CD14-positive monocyte (primary cell): Measurements from ENCODE around the gene CFAP70. TPM values are rescaled to one million over a fixed set of nuclear protein-coding genes. Genes with fewer than 3 reads are reported as not detected.

ENCODE experiments used
- DNase-seq, 3 donors: peaks; one replicate each; pipeline ENCODE4 v3.0.0-alpha.2; 2011 to 2022
- H2AFZ ChIP-seq: 2 replicates; pipeline ENCODE4 v1.6.0; 2012; ENCODE audit warnings: mild to moderate bottlenecking, low read depth, low read length, inconsistent platforms; ENCODE audit not compliant: insufficient read depth, poor library complexity, severe bottlenecking
- H3K27ac ChIP-seq, 2 donors: 1 replicate in 1 of 2; 2 replicates in 1 of 2; pipeline ENCODE4 v1.5.1; 2012 to 2013; ENCODE audit warnings: low read length in 2 of 2, control low read depth in 1 of 2, inconsistent platforms in 1 of 2, low read depth in 1 of 2, mild to moderate bottlenecking in 1 of 2
- H3K27me3 ChIP-seq, 2 donors: one replicate each; pipeline versions ENCODE4 v1.6.0 to v1.6.1; 2011 to 2013; ENCODE audit warnings: low read length in 2 of 2; ENCODE audit not compliant: control insufficient read depth in 2 of 2, insufficient read depth in 2 of 2
- H3K36me3 ChIP-seq, 2 donors: replicated peaks in 1 of 2; 1 replicate in 1 of 2; 2 replicates in 1 of 2; pipeline versions ENCODE4 v1.5.1 to v1.6.1; 2012 to 2013; ENCODE audit warnings: low read length in 2 of 2, control low read depth in 1 of 2, inconsistent platforms in 1 of 2, mild to moderate bottlenecking in 1 of 2; ENCODE audit not compliant: insufficient read depth in 2 of 2, control insufficient read depth in 1 of 2
- H3K4me1 ChIP-seq, 2 donors: 1 replicate in 1 of 2; 2 replicates in 1 of 2; pipeline versions ENCODE4 v1.5.1 to v1.6.1; 2012 to 2013; ENCODE audit warnings: low read length in 2 of 2, control low read depth in 1 of 2, inconsistent platforms in 1 of 2, mild to moderate bottlenecking in 1 of 2, moderate library complexity in 1 of 2; ENCODE audit not compliant: insufficient read depth in 2 of 2, control insufficient read depth in 1 of 2
- H3K4me2 ChIP-seq: replicated peaks from 2 replicates; pipeline ENCODE3; 2012; ENCODE audit warnings: low read length, moderate library complexity, mild to moderate bottlenecking; ENCODE audit not compliant: poor library complexity, severe bottlenecking; ENCODE audit errors: extremely low read depth
- H3K4me3 ChIP-seq, 3 experiments: fragments of 200-600 bp in 1 of 3; sonication (generic) in 1 of 3; replicated peaks in 1 of 3; 1 replicate in 2 of 3; 2 replicates in 1 of 3; pipeline ENCODE4 v1.5.1; 2011 to 2013; ENCODE audit warnings: low read length in 3 of 3, mild to moderate bottlenecking in 3 of 3, control low read depth in 2 of 3, low read depth in 2 of 3, inconsistent platforms in 1 of 3, moderate library complexity in 1 of 3
- H3K79me2 ChIP-seq: 2 replicates; pipeline ENCODE4 v1.6.0; 2012; ENCODE audit warnings: mild to moderate bottlenecking, control low read depth, inconsistent platforms, low read length, moderate library complexity; ENCODE audit not compliant: insufficient read depth
- H3K9ac ChIP-seq: 2 replicates; pipeline ENCODE4 v1.6.0; 2017; ENCODE audit warnings: low read length, mild to moderate bottlenecking; ENCODE audit not compliant: insufficient read depth, poor library complexity, severe bottlenecking
- H3K9me3 ChIP-seq, 2 donors: replicated peaks in 1 of 2; 1 replicate in 1 of 2; 2 replicates in 1 of 2; pipeline versions ENCODE4 v1.5.1 to v1.6.1; 2012 to 2013; ENCODE audit warnings: low read length in 2 of 2, control low read depth in 1 of 2; ENCODE audit not compliant: control insufficient read depth in 1 of 2, insufficient read depth in 1 of 2
- H4K20me1 ChIP-seq: 2 replicates; pipeline ENCODE4 v1.6.0; 2012; ENCODE audit warnings: mild to moderate bottlenecking, low read length, control low read depth, moderate library complexity; ENCODE audit not compliant: insufficient read depth
- H3K27ac Mint-ChIP-seq, 7 donors: one replicate each; pipeline ENCODE4 v1.8.0; 2020; ENCODE audit warnings: mild to moderate bottlenecking in 7 of 7, mixed read lengths in 7 of 7, moderate library complexity in 6 of 7, inconsistent platforms in 2 of 7
- H3K27me3 Mint-ChIP-seq, 3 donors: one replicate each; pipeline ENCODE4 v1.8.0; 2021 to 2022; ENCODE audit warnings: low read depth in 3 of 3, mild to moderate bottlenecking in 3 of 3, mixed read lengths in 3 of 3, moderate library complexity in 3 of 3, inconsistent platforms in 1 of 3
- H3K36me3 Mint-ChIP-seq, 2 donors: one replicate each; pipeline ENCODE4 v1.8.0; 2020; ENCODE audit warnings: mixed read lengths in 2 of 2, inconsistent platforms in 1 of 2, mild to moderate bottlenecking in 1 of 2
- H3K4me1 Mint-ChIP-seq: one replicate; pipeline ENCODE4 v1.8.0; 2020; ENCODE audit warnings: mild to moderate bottlenecking, mixed read lengths
- H3K4me3 Mint-ChIP-seq, 2 donors: one replicate each; pipeline ENCODE4 v1.8.0; 2020; ENCODE audit warnings: mild to moderate bottlenecking in 2 of 2, mixed read lengths in 2 of 2, moderate library complexity in 1 of 2
- H3K9me3 Mint-ChIP-seq, 7 donors: one replicate each; pipeline ENCODE4 v1.8.0; 2020 to 2022; ENCODE audit warnings: mixed read lengths in 7 of 7, mild to moderate bottlenecking in 6 of 7, moderate library complexity in 6 of 7, inconsistent platforms in 2 of 7
- CTCF ChIP-seq: fragments of 200-600 bp; IDR thresholded peaks from one replicate; pipeline ENCODE4 v1.8.0; 2022; ENCODE audit warnings: antibody characterized with exemption, mild to moderate bottlenecking
- WGBS: methylation state at CpG from one replicate; pipeline ENCODE4 v1.1.5; 2013; ENCODE audit warnings: missing lambda C conversion rate; ENCODE audit not compliant: insufficient coverage; 5-methylcytosine and 5-hydroxymethylcytosine counted together
- intact Hi-C, 2 donors: fragments of 100-400 bp; cut with micrococcal nuclease; formaldehyde crosslinking; loops; one replicate each; pipeline versions ENCODE4 v1.15.0 to v1.15.1; 2023
- polyA plus RNA-seq, 3 donors: library from polyadenylated mRNA; depleted of rRNA in 1 of 3; unstranded in 2 of 3; stranded (reverse) in 1 of 3; fragments of 300-500 nt in 2 of 3; fragments of >200 nt in 1 of 3; fragmentation: Illumina TruSeq in 2 of 3; gene quantifications; 1 replicate in 2 of 3; 2 replicates in 1 of 3; pipeline ENCODE4 v1.2.3, GENCODE V29; 2012 to 2021

The CFAP70 gene
- polyA plus RNA-seq, 3 donors: 0.13 to 1.1 TPM; not detected in 1

GRCh38 chr10:73344269-73344668 lies 14.4 kb downstream of the CFAP70 start:
- H3K36me3 Mint-ChIP-seq: peaks cover 0 to 2% of the 10 kb centered on the region in 2 donors

GRCh38 chr10:73340121-73340520 lies 18.5 kb downstream of the CFAP70 start:
- H3K27me3 Mint-ChIP-seq: peaks cover 0 to 3% (median 1%) of the 10 kb centered on the region in 3 donors
- Histone ChIP-seq H3K4me2 (no peak overlapping the region), H2AFZ (no peak overlapping the region), H4K20me1 (no peaks in the 10 kb centered on the region), H3K36me3 (no peaks in the 10 kb centered on the region), H3K4me1 (no peaks in the 10 kb centered on the region), H3K27me3 (no peaks in the 10 kb centered on the region), H3K4me3 (no peak overlapping the region), H3K79me2 (no peaks in the 10 kb centered on the region), H3K9ac (no peak overlapping the region), H3K27ac (no peak overlapping the region), H3K9me3 (peaks cover 0 to 16% of the 10 kb centered on the region in 2 donors)
- DNase-seq: no peak
- intact Hi-C loops: no loop called here
- no peaks in the 10 kb centered on the region for H3K4me1 Mint-ChIP-seq
- H3K4me3 Mint-ChIP-seq: no peak overlapping the region
- no peak overlapping the region for H3K27ac Mint-ChIP-seq
- 92% methylated on average over 3 of the region's 3 CpGs for WGBS
- no peak for TF ChIP-seq CTCF
- peaks cover 0 to 2% of the 10 kb centered on the region in 2 donors for H3K36me3 Mint-ChIP-seq
- peaks cover 3 to 12% (median 9%) of the 10 kb centered on the region in 7 donors for H3K9me3 Mint-ChIP-seq

More at GRCh38 chr10:73344269-73344668, 14.4 kb downstream of the CFAP70 start:
- no peak for DNase-seq
- H2AFZ ChIP-seq: no peak overlapping the region
- no peaks in the 10 kb centered on the region for H3K4me1 ChIP-seq
- no peaks in the 10 kb centered on the region for H3K36me3 ChIP-seq
- Mint-ChIP-seq H3K27ac (no peak overlapping the region), H3K4me1 (no peaks in the 10 kb centered on the region), H3K4me3 (no peak overlapping the region), H3K27me3 (peaks cover 2 to 5% (median 4%) of the 10 kb centered on the region in 3 donors), H3K9me3 (peaks cover 3 to 9% (median 7%) of the 10 kb centered on the region in 7 donors)
- H3K4me3 ChIP-seq: no peak overlapping the region
- no peak overlapping the region for H3K9ac ChIP-seq
- no peak overlapping the region for H3K27ac ChIP-seq
- H3K79me2 ChIP-seq: no peaks in the 10 kb centered on the region
- TF ChIP-seq CTCF: no peak
- H3K9me3 ChIP-seq: peaks cover 0 to 15% of the 10 kb centered on the region in 2 donors
- intact Hi-C loops: no loop called here
- no peak overlapping the region for H3K4me2 ChIP-seq
- no peaks in the 10 kb centered on the region for H3K27me3 ChIP-seq
- no CpG with 5 or more reads among the region's 1 CpG for WGBS
- no peaks in the 10 kb centered on the region for H4K20me1 ChIP-seq
